Fibroblast of gingiva (primary cell): ENCODE measurements around the gene TUBB4A.
A peak's percentile ranks its signal among the peaks of the same experiment; 100 is the strongest.
"Not testable (repeated sequence)": the region's sequence is repeated elsewhere in the genome, so short reads cannot be mapped to it uniquely, and the experiment has no call there.

ENCODE experiments used
- DNase-seq: peaks from one replicate; pipeline ENCODE4 v3.0.0-alpha.2; 2011; ENCODE audit warnings: low read depth

Gene TUBB4A

GRCh38 chr19:6501740-6502648 lies at the start of gene TUBB4A:
TSS of gene TUBB4A (minus strand) at chr19:6502309. CDS start at chr19:6502212, 97 bp downstream.
- no peak for DNase-seq

DNA sequence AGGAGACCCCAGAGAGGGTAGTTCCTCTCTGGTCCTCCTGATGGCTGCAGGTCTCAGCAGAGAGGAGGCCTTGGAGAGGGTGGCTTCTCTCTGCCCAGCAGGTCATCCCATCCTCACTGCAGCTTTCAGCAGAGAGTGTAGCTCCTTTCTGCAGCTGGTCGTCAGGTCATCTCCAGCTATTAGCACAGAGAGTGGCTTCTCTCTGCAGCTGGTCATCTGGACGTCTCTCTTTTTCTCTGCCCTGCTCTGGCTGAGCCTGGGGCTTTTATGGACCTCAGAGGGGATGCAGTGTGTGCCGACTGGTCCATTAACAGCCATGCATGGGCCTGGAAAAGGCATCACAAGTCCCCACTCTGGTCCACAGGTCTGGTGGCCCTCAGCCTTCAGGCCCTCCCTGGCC lies 49.0 kb upstream of the TUBB4A start:
- DNase-seq, result no peak

GRCh38 chr19:6550679-6551078 lies 48.6 kb upstream of the TUBB4A start:
- not testable (repeated sequence) for DNase-seq

DNA sequence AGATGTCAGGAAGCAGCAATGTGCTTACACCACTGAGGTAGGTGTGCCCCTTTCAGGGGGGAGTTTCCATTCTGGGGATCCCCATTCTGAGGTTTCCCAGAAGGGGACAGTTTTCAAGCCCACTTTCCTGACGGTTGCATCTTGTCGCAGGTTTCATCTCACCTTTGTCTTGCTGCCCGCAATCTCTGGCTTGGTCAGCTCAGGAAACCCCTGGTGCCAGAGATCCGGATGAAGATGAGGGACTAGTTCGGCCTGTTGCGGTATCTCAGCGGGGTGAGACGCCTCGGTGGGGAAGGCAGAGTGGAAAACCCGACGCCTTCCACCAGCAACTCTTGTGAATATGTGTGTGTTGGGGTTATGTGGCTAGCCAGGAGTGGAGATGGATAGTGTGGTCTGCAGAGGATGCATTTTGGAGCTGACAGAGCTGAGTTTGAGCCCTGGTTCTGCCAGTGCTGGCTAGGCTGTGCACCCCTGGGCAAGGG lies 41.8 kb upstream of the TUBB4A start:
- DNase-seq, result no peak

DNA sequence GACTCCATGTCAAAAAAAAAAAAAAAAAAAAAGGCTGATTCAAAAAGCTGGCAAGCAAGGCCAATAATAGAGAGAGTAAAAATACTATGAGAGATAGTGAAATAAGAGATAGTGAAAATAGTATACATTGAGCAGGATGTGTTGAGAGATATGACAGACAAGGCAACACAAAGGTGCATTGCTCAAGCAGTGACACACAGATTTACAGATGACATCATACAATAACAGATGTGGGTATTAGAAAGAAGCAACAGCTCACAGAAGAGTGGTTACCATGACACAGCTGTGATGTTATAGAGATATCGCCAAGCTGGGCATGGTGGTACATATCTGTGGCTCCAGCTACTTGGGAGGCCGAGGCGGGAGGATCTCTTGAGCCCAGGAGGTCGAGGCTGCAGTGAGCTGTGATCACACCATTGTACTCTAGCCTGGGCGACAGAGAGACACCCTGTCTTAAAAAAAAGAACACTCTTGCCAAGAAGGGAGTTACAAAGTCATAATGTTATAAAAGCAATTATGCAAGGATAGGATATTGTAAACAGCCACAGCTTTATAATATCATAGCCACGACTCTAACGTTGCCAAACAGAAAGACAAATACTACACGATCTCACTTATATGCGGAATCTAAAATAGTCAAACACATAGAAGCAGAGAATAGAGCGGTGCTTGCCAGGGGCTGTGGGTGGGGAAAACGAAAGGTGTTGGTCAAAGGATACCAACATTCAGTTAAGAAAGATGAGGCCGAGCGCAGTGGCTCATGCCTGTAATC lies 39.0 kb upstream of the TUBB4A start:
- no peak for DNase-seq

DNA sequence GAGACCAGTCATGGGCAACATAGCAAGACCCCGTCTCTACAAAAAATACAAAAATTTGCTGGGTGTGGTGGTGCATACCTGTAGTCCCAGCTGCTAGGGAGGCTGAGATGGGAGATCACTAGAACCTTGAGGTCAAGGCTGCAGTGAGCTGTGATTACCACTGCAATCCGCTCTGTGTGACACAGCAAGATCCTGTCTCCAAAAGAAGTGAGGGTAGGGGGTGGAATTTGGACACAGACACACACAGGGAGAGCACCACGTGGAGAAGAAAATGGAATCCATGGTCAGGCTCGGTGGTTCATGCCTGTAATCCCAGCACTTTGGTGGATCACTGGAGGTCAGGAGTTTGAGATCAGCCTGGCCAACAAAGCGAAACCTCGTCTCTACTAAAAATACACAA lies 37.4 kb upstream of the TUBB4A start:
- no peak for DNase-seq

GRCh38 chr19:6535558-6536137 lies 33.5 kb upstream of the TUBB4A start:
- no peak for DNase-seq

DNA sequence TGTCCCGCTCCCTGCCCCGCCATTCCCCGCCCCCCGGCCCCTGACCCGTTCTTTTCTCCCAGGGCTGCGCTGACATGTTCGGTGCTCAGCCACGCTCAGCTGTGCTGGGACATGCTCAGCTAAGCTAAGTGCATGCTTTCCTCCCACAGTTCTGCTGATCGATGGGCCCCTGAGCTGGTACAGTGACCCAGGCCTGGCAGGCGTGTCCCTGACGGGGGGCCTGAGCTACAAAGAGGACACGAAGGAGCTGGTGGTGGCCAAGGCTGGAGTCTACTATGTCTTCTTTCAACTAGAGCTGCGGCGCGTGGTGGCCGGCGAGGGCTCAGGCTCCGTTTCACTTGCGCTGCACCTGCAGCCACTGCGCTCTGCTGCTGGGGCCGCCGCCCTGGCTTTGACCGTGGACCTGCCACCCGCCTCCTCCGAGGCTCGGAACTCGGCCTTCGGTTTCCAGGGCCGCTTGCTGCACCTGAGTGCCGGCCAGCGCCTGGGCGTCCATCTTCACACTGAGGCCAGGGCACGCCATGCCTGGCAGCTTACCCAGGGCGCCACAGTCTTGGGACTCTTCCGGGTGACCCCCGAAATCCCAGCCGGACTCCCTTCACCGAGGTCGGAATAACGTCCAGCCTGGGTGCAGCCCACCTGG lies 32.5 kb upstream of the TUBB4A start:
- DNase-seq, result no peak

- DNase-seq, result no peak
Measured at GRCh38 chr19:6533746-6534418, 31.8 kb upstream of the TUBB4A start.

GRCh38 chr19:6533000-6533328 lies 30.9 kb upstream of the TUBB4A start:
- no peak for DNase-seq

DNA sequence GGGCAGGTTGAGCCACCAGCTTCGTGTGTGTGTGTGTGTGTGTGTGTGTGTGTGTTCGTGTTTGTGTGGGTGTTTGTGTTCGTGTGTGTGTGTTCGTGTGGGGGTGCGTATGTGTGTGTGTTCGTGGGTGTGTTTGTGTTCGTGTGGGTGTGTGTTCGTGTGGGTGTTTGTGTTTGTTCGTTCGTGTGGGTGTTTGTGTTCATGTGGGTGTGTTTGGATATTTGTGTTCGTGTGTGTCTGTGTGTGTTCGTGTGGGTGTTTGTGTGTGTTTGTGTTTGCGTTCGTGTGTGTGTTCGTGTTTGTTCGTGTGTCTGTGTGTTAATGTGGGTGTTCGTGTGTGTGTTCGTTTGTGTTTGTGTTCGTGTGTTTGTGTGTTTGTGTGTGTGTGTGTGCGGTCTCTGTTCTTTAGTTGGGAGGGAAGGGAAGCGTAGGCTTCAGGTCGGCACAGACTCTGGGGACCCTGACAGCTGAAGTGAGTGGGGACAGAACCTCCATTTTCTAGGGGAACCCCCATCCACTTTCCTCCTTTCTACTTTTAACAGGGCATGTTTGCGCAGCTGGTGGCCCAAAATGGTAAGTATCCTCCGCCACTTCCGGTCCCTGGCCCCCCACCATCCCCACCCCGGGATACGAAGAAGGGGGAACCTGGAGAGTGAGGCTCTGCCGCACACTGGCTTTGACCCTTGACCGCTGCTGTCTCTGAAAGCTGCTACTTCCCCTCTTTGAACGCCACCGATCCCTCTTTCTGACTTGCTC lies 30.3 kb upstream of the TUBB4A start:
- no peak for DNase-seq

GRCh38 chr19:6531956-6532243 lies 29.8 kb upstream of the TUBB4A start:
- DNase-seq, result no peak

- no peak for DNase-seq
Measured at GRCh38 chr19:6531163-6531955, 29.2 kb upstream of the TUBB4A start.

GRCh38 chr19:6530386-6531162 lies 28.5 kb upstream of the TUBB4A start, which contains the start of gene TNFSF9:
TSS of gene TNFSF9 (plus strand) at chr19:6531026. CDS start at chr19:6531037, 11 bp downstream.
- DNase-seq, result peak; percentile 76

DNA sequence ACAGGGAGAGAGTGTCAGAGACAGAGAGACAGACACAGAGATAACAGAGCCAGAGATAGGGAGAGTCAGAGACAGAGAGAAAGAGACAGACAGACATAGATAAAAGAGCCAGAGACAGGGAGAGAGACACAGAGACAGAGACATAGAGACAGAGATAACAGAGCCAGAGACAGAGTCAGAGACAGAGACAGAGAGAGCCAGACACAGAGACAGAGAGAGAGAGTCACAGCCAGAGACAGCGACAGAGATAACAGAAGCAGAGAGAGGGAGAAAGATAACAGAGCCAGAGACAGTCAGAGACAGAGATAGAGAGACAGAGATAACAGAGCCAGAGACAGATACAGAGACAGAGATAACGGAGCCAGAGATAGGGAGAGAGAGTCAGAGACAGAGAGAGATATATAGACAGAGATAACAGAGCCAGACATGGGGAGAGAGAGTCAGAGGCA lies 27.9 kb upstream of the TUBB4A start:
- no peak for DNase-seq

GRCh38 chr19:6529351-6529750 lies 27.2 kb upstream of the TUBB4A start:
- no peak for DNase-seq

GRCh38 chr19:6528544-6529121 lies 26.5 kb upstream of the TUBB4A start:
- DNase-seq, result no peak

GRCh38 chr19:6527893-6528543 lies 25.9 kb upstream of the TUBB4A start:
- no peak for DNase-seq
